ENCODE data around the gene UNG.

GRCh38 chr12:109115404-109115757, 18.0 kb downstream of the UNG start:
- no peak for TF ChIP-seq CTCF (IDR thresholded peaks at IDR 0.05; ENCODE audit: low read depth, low read length)
- no peak for TF ChIP-seq EZH2phosphoT487 (IDR thresholded peaks at IDR 0.05; ENCODE audit: low read depth)

Data from OCI-LY3 (cell line).